PC-3 (cell line): ENCODE results near the gene PCYOX1L.

ENCODE experiments used
- CTCF ChIP-seq: fragments of 300-600 bp; sonication (generic); conservative IDR thresholded peaks from 2 replicates; pipeline ENCODE4 v1.5.1; 2017; ENCODE audit warnings: antibody characterized with exemption, low read depth, mild to moderate bottlenecking, low read length
- EZH2phosphoT487 ChIP-seq: fragments of 300-600 bp; sonication (generic); IDR thresholded peaks from 2 replicates; pipeline ENCODE4 v1.6.1; 2018; ENCODE audit warnings: mild to moderate bottlenecking, antibody characterized with exemption, low read length, borderline replicate concordance

GRCh38 chr5:149314571-149315111, 43.2 kb upstream of the PCYOX1L start:
- TF ChIP-seq EZH2phosphoT487 (no peak), CTCF (peak; percentile 42)
